SK-N-MC (cell line): ENCODE results near the gene KCNT1.

Source experiments
- DNase-seq: peaks from one replicate; pipeline ENCODE4 v3.0.0-alpha.2; 2011; ENCODE audit warnings: low read depth, low spot score
- H3K27ac ChIP-seq: fragments of 200-600 bp; sonication (generic); 2 replicates; pipeline ENCODE4 v1.5.1; 2016; ENCODE audit warnings: mixed run types
- H3K36me3 ChIP-seq: fragments of 200-600 bp; sonication (generic); 2 replicates; pipeline ENCODE4 v1.6.1; 2017; ENCODE audit warnings: antibody characterized with exemption, low read length, mixed read lengths; ENCODE audit not compliant: insufficient read depth
- H3K4me3 ChIP-seq: fragments of 200-600 bp; sonication (generic); 2 replicates; pipeline ENCODE4 v1.5.1; 2016
- H3K9ac ChIP-seq: fragments of 200-600 bp; sonication (generic); 2 replicates; pipeline ENCODE4 v1.8.0; 2017; ENCODE audit warnings: mixed run types, mixed read lengths; ENCODE audit not compliant: insufficient read length
- H3K9me3 ChIP-seq: fragments of 200-600 bp; sonication (generic); 2 replicates; pipeline ENCODE4 v1.6.1; 2017; ENCODE audit warnings: low read depth, mild to moderate bottlenecking, antibody characterized with exemption, low read length, moderate library complexity, mixed read lengths
- EZH2 ChIP-seq: fragments of 200-600 bp; sonication (generic); IDR thresholded peaks from one replicate; pipeline ENCODE4 v1.6.1; 2017; ENCODE audit warnings: antibody characterized with exemption
- FOXP2 ChIP-seq: optimal IDR thresholded peaks from 2 replicates; pipeline ENCODE3; 2011; ENCODE audit warnings: mild to moderate bottlenecking, moderate library complexity; ENCODE audit not compliant: insufficient read depth; ENCODE audit errors: extremely low read length, control extremely low read depth
- POLR2AphosphoS5 ChIP-seq: IDR thresholded peaks from 2 replicates; pipeline ENCODE4 v1.6.1; 2012; ENCODE audit warnings: mild to moderate bottlenecking, low read depth, low read length, borderline replicate concordance

KCNT1 gene

GRCh38 chr9:135724186-135724787 lies 22.3 kb downstream of the KCNT1 start:
- DNase-seq, result no peak
- Histone ChIP-seq H3K4me3 (no peak overlapping the region), H3K27ac (no peak overlapping the region), H3K9me3 (no peaks in the 10 kb centered on the region), H3K36me3 (no peaks in the 10 kb centered on the region), H3K9ac (no peak overlapping the region)
- no peak for TF ChIP-seq EZH2
- TF ChIP-seq FOXP2, result no peak
- TF ChIP-seq POLR2AphosphoS5, result no peak

- DNase-seq, result no peak
- no peak overlapping the region for H3K4me3 ChIP-seq
- H3K9me3 ChIP-seq, result no peaks in the 10 kb centered on the region
- H3K36me3 ChIP-seq, result no peaks in the 10 kb centered on the region
- H3K27ac ChIP-seq, result no peak overlapping the region
- TF ChIP-seq EZH2 (no peak), FOXP2 (no peak), POLR2AphosphoS5 (no peak)
- no peak overlapping the region for H3K9ac ChIP-seq
Observed at GRCh38 chr9:135726138-135726853, 24.3 kb downstream of the KCNT1 start.

- Histone ChIP-seq H3K36me3 (no peaks in the 10 kb centered on the region), H3K9ac (no peak overlapping the region), H3K4me3 (no peak overlapping the region), H3K27ac (no peak overlapping the region), H3K9me3 (no peaks in the 10 kb centered on the region)
- no peak for DNase-seq
- TF ChIP-seq POLR2AphosphoS5, result no peak
- no peak for TF ChIP-seq FOXP2
- TF ChIP-seq EZH2, result no peak
Observed at GRCh38 chr9:135727257-135727875, 25.4 kb downstream of the KCNT1 start.

GRCh38 chr9:135728436-135729110 lies 26.6 kb downstream of the KCNT1 start:
- Histone ChIP-seq H3K9ac (no peak overlapping the region), H3K36me3 (no peaks in the 10 kb centered on the region), H3K4me3 (no peak overlapping the region), H3K9me3 (no peaks in the 10 kb centered on the region), H3K27ac (no peak overlapping the region)
- DNase-seq, result no peak
- TF ChIP-seq EZH2, result no peak
- no peak for TF ChIP-seq POLR2AphosphoS5
- TF ChIP-seq FOXP2, result no peak

- Histone ChIP-seq H3K4me3 (no peak overlapping the region), H3K9me3 (no peaks in the 10 kb centered on the region), H3K36me3 (no peaks in the 10 kb centered on the region), H3K9ac (no peak overlapping the region), H3K27ac (no peak overlapping the region)
- TF ChIP-seq EZH2, result no peak
- TF ChIP-seq FOXP2, result no peak
- no peak for TF ChIP-seq POLR2AphosphoS5
- DNase-seq, result no peak
Observed at GRCh38 chr9:135729480-135729879, 27.5 kb downstream of the KCNT1 start.

GRCh38 chr9:135731454-135731853 lies 29.5 kb downstream of the KCNT1 start:
- no peak for TF ChIP-seq POLR2AphosphoS5
- TF ChIP-seq FOXP2, result no peak
- no peak for TF ChIP-seq EZH2

GRCh38 chr9:135732569-135733257 lies 30.7 kb downstream of the KCNT1 start:
- Histone ChIP-seq H3K4me3 (no peak overlapping the region), H3K9ac (no peak overlapping the region), H3K27ac (no peak overlapping the region), H3K36me3 (no peaks in the 10 kb centered on the region), H3K9me3 (no peaks in the 10 kb centered on the region)
- TF ChIP-seq POLR2AphosphoS5, result no peak
- no peak for TF ChIP-seq EZH2
- no peak for TF ChIP-seq FOXP2
- DNase-seq, result no peak

More at GRCh38 chr9:135731454-135731853, 29.5 kb downstream of the KCNT1 start:
- Histone ChIP-seq H3K9ac (no peak overlapping the region), H3K9me3 (no peaks in the 10 kb centered on the region), H3K4me3 (no peak overlapping the region), H3K27ac (no peak overlapping the region), H3K36me3 (no peaks in the 10 kb centered on the region)
- no peak for DNase-seq
